ENCODE data around the gene AHCTF1.

AHCTF1 gene

DNA sequence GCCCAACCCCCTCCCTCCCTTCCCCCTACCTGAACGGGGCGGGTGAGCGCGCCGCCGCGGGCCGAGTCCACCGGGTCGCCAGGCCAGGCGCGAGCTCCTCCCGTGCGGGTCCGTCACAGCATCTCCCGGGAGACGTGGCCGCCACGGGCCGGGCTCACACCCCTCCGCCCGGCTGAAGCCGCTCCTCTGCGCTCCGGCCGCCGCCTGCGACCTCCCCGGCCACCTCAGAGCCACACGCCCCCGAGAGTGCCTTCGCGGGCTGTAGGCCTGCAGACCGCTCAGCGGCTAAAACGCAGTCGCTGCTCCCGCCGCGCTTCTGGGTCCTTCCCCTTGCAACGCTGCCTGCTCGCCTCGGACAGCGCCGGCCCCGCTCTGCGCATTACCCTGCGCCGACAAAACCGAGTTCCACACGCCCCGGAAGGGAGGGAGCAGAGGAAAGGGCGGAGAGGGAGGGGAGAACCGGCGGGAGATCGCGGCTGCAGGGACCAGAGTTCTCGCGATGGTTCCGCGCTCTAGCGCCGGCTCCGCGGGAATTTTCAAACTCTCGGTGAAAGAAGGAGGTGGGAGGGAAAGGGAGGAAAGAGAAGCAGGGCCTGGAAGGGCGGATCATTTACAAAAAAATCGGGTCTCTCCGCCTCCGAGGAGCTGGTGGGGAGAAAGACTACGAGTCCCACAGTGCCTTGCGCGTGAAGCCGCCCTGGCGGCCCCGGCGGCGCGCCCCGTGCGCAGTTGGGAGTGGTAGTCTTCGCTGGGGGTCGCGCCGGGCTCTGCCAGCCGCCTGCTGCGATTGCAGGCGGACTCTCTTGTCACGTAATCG is at the start of gene AHCTF1:
Gene AHCTF1 (minus strand): TSS at position 400 of the 817 bp plus-strand sequence. CDS start 13,578 bp downstream, outside the sequence.
- peak; percentile 99 for DNase-seq (ENCODE audit: low spot score)

DNA sequence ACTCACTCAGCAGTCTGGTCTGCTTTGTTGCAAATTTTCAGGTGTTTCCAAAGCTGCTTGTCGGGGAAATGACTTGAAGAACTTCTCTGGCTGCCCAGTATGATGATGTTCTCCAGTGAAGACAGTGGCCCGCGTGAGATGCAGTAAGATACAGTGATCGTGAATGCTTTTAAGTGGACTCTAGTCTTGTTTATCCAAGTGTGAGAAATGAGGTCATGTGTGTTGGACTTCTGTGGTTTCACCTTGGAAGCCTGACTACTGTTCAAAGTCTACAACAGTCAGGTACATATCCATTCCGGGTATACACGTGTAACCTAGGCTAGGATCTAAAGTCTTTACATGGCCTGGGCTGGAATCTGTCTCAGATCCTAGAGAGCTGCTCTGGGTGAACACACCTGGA is 47.0 kb upstream of the AHCTF1 start:
- DNase-seq (ENCODE audit: low spot score), result no peak

DNA sequence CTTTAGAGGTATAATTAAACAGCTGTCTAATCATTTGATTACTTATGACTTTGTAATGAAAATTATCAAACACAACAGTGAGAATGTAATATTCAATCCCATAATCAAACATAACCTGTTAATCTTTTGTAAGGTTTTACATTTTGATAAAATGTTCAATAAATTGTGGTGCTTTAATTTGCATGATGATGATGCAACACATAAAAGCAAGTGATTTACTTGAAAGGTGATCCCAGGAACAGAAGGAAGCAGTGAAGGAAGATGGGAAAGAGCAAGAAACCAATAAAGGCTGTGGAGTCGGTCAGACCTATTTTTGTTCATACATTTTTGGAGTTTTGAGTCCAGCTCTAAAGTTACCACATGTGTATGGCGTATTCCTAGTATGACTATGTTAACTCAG is 46.5 kb upstream of the AHCTF1 start:
- no peak for DNase-seq (ENCODE audit: low spot score)

- DNase-seq (ENCODE audit: low spot score), result no peak
Observed at GRCh38 chr1:246971969-246972368, 40.2 kb upstream of the AHCTF1 start.

GRCh38 chr1:246971090-246971721 is 39.5 kb upstream of the AHCTF1 start:
- no peak for DNase-seq (ENCODE audit: low spot score)

- DNase-seq (ENCODE audit: low spot score), result no peak
Observed at GRCh38 chr1:246969621-246970020, 37.9 kb upstream of the AHCTF1 start.

DNA sequence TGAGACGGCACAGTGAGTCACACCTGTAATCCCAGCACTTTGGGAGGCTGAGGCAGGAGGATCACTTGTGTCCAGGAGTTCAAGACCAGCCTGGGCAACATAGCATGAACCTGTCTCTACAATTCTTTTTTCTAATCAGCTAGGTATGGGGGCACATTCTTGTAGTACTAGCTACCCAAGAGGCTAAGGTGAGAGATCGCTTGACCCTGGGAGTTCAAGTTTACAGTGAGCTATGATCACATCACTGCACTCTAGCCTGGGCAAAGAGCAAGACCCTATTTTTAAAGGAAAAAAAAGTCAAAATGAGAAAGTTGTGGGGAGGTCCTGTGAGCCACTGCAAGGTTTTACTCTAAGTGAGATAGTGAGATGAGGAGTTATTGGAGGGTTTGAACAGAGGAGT is 34.8 kb upstream of the AHCTF1 start:
- no peak for DNase-seq (ENCODE audit: low spot score)

DNA sequence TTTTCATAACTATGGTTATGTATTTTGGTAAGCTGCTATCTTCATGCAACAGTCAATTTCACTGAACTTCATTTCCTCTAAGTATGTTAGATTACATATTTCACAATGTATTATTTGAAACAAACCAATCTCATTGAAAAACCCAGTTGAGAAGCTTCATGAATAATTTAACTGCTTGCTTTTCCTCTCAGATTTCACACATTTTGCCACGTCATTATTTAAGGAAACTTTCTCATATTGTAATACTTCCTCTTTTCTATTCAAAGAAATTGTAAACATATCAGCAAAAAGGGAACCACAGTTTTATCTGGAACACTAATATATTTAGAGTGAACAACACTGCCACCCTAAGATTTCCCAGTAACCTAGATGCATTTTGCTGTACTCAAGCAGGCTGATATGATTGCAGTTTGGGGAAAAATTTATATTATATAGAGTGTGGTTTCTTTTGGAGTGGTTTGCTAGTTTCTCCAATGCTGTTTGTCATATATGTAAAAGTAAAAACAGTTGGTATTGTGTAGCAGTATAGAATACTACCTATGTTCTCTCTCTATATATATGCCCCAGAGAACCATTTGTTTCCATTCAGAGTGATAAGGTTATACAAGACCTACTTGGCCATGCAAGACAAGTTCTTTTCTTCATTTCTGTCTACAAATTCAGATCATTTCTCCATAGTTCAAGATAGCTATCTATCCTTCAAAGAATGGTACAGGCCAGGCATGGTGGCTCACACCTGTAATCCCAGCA is 28.4 kb upstream of the AHCTF1 start:
- no peak for DNase-seq (ENCODE audit: low spot score)

- DNase-seq (ENCODE audit: low spot score), result no peak
Observed at GRCh38 chr1:246954126-246954525, 22.4 kb upstream of the AHCTF1 start.

DNA sequence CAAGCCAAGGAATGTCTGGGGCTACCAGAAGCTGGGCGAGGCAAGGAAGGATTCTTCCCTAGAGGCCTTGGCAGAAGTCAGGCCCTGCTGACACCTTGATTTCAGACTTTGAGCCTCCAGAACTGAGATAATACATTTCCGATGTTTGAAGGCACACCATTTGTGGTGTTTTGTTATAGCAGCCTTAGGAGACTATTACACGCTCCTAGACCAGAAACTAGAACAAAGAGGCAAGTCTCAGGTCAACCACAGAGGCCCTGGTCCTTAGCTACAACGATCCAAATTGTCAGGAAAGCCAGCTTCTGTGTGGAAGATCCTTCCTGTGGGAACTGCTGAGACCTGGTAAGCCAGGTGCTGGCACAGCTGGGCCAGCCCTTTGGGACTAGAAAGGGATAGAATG is 19.7 kb upstream of the AHCTF1 start:
- DNase-seq (ENCODE audit: low spot score), result no peak

GRCh38 chr1:246949956-246950355 is 18.2 kb upstream of the AHCTF1 start:
- DNase-seq (ENCODE audit: low spot score), result no peak

- DNase-seq (ENCODE audit: low spot score), result peak; percentile 52
Observed at GRCh38 chr1:246947255-246947654, 15.5 kb upstream of the AHCTF1 start.

GRCh38 chr1:246946366-246946765 is 14.6 kb upstream of the AHCTF1 start:
- DNase-seq (ENCODE audit: low spot score), result no peak

- no peak for DNase-seq (ENCODE audit: low spot score)
Observed at GRCh38 chr1:246934765-246935164, 3.0 kb upstream of the AHCTF1 start.

DNA sequence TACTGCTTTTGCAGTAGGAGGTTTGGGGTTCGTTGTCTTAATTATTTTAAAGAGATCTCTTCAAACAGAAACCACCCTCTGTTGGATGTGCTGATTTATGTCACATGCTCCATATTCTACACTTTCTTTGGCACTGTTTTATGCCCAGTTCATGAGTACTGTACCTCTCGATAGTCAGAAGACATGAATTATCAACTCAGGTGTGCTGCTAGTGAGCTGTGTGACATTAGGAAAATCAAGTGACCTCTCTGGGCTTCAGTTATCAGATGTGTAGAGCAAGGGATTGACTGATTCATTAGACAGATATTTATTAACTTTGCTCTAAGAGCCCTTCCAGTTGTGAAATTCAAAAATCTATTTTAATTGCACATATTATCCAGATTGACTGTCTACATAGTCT is 2.1 kb upstream of the AHCTF1 start:
- no peak for DNase-seq (ENCODE audit: low spot score)

DNA sequence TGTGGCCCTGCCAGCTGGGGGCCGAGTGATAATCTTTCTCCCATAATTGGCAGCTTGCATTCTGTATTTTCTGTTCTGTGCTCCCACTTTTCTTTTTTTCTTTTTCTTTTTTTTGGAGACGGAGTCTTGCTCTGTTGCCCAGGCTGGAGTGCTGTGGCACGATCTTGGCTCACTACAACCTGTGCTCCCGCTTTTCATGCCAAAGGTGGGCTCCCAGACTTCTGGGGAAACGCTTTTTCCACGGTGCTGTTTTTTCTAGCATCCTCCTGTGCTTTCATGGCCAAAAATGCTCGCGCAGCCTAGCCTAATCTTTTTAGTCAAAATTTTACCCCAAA is 585 bp upstream of the AHCTF1 start:
- DNase-seq (ENCODE audit: low spot score), result no peak

- DNase-seq (ENCODE audit: low spot score), result peak; percentile 72
Observed at GRCh38 chr1:246930830-246931548, 759 bp downstream of the AHCTF1 start.

DNA sequence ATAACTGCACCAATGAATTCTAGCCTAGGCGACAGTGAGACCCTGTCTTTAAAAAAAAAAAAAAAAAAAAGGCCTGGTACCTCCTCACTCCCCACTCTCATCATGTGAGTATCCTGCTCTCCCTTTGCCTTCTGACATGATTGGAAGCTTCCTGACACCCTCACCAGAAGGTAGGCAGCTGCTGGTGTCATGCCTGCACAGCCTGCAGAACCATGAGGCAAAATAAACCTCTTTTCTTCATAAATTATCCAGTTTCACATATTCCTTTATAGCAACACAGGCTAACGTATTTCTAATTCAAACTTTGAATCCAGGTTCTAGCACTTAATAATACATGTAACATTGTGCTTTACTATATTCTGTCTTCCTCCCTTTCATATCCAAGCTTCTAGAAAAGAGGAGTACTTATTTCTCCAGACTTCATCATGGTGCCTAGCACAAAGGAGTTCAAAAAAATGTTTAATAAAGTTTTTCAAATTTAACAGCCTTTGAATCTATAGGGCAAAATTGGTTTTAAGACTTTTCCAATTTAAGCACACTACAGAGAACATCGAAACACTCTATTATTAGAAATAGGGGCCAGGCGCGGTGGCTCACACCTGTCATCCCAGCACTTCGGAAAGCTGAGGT is 5.6 kb downstream of the AHCTF1 start:
- no peak for DNase-seq (ENCODE audit: low spot score)

DNA sequence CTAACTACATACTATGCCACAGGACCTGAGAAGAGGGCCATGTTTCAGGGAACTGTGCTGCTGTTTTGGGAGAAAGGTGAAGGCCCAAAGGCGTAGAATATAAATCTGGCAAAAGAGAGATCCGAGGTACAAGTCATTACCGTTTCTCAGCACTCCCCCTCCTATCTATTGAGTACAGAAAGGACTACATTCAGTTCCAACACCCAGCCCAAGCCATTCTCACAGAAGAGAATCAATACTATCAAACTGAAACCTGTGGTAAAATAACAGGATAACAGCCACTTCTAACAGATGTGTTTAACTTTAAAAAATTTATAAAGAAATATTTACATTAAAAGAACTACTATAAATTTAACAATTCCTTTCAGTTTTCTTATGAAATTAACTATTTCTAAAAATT is 7.8 kb downstream of the AHCTF1 start:
- no peak for DNase-seq (ENCODE audit: low spot score)

DNA sequence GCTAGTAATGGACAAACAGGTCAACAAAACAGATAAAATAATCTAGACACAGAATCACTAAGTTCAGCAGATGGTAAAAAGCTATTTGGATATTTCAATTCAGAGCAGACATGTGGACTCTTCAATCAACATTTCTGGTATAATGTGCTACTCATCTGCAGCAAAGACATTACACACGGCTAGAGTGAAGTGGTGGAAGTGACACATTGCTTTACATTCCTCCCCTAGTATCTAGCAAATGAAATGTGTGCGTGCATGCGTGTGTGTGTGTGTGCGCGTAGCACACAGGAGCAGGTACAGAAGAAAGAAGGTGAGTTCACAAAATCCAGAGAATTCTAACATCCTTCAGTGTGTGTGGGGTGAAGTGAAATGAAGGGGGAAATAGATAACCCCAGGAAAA is 8.3 kb downstream of the AHCTF1 start:
- DNase-seq (ENCODE audit: low spot score), result no peak

DNA sequence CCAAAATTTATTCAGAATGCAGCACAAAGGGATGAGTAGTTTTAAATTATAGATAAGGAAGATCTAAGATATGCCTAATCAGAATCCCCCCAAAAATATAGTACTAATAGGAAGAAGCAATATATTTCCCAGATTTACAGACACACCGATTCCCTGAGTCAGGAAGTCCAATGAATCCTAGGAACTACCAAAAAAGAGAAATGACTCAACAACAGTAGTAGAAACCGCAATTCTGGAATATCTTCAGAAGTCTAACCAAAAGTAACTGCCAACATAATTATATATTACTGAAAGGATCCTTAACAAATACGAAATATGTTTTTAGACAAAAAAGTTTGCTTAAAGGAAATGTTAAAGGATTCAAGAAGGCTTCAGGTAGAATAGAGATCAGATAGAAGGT is 10.3 kb downstream of the AHCTF1 start:
- no peak for DNase-seq (ENCODE audit: low spot score)

- no peak for DNase-seq (ENCODE audit: low spot score)
Observed at GRCh38 chr1:246919902-246920301, 11.8 kb downstream of the AHCTF1 start.

All from AG20443 (cell line).